ENCODE data around the gene SNX7. TPM values are rescaled to one million over a fixed set of nuclear protein-coding genes. Genes with fewer than 3 reads are reported as not detected.

The SNX7 gene, protein sequence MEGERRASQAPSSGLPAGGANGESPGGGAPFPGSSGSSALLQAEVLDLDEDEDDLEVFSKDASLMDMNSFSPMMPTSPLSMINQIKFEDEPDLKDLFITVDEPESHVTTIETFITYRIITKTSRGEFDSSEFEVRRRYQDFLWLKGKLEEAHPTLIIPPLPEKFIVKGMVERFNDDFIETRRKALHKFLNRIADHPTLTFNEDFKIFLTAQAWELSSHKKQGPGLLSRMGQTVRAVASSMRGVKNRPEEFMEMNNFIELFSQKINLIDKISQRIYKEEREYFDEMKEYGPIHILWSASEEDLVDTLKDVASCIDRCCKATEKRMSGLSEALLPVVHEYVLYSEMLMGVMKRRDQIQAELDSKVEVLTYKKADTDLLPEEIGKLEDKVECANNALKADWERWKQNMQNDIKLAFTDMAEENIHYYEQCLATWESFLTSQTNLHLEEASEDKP
- 0.13 TPM for polyA plus RNA-seq

DNA sequence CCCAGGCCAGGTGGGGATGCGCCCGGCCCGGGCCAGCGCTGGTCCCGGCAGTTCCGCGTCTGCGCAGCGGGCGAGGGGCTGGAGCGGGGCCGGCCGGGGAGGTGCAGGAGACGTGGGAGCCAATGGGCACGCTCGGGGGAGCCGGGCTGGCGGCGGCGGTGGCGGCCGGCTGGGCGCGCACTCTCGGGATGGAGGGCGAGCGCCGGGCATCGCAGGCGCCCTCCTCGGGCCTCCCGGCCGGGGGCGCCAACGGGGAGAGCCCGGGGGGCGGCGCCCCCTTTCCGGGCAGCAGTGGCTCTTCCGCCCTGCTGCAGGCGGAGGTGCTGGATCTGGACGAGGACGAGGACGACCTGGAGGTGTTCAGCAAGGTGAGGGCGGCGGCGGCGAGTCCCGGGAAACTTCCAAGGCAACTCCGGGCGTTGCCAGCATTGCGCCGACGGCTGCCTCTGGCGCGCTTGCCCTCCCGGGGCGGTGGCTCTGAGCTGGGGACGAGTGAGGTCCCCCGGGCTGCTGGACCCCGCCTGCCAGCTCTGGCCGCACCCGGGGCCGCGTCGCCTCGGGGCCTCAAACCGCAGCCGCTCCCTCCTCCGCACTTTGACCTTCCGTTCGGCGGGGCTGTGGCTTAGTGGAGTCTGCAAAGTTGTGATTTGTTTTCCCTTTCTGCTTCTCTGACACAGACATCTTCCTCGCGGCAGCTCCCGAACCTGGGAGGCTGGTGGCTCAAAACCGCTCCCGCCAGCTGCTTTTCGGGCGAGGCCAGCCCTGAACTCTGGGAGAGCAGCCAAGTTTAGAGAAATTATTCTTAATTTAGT is at the start of gene SNX7:
TSS of gene SNX7 (plus strand) at position 178 of the 812 bp plus-strand sequence. CDS start at position 189, 11 bp downstream.
- peak within 1 kb of the TSS; percentile 66 to 89 (median 86) for H3K4me3 Mint-ChIP-seq
- H3K27ac Mint-ChIP-seq: peak within 1 kb of the TSS in 2 of 3 donors; percentile 58 to 72
- H3K27me3 Mint-ChIP-seq: peaks cover 12% of the 10 kb centered on the region
- H3K36me3 Mint-ChIP-seq: no peaks in the 10 kb centered on the region
- no peaks in the 10 kb centered on the region for H3K9me3 Mint-ChIP-seq
- peaks cover 3 to 18% (median 10%) of the 10 kb centered on the region in 3 donors for H3K4me1 Mint-ChIP-seq

GRCh38 chr1:98637316-98637715 is 24.2 kb upstream of the SNX7 start:
- peaks cover 1% of the 10 kb centered on the region for H3K36me3 Mint-ChIP-seq
- no peaks in the 10 kb centered on the region for H3K27me3 Mint-ChIP-seq
- no peak overlapping the region for H3K27ac Mint-ChIP-seq
- no peak overlapping the region for H3K4me3 Mint-ChIP-seq
- no peaks in the 10 kb centered on the region for H3K4me1 Mint-ChIP-seq
- H3K9me3 Mint-ChIP-seq: peaks cover 2 to 15% (median 7%) of the 10 kb centered on the region in 3 donors

DNA sequence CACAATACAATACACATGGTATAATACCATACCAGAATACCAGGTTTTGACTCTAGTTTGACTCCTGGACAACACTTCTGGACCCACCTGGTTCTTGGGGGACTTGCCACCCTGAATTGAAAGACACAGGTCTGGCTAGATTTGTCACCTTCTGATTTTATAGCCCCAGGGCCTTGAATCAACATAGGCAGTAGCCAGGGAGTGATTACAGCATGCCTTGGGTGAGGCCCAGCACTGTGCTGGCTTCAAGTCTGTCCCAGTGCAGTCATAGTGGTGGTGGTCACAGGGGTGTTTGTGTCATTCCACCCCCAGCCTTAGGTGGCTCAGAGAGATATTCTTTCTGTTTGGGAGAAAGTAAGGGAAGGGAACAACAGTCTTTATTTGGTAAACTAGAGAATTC is 23.3 kb upstream of the SNX7 start:
- Mint-ChIP-seq H3K36me3 (peaks cover 1% of the 10 kb centered on the region), H3K27ac (no peak overlapping the region), H3K27me3 (no peaks in the 10 kb centered on the region), H3K9me3 (peaks cover 2 to 19% (median 10%) of the 10 kb centered on the region in 3 donors), H3K4me3 (no peak overlapping the region), H3K4me1 (no peaks in the 10 kb centered on the region)

- Mint-ChIP-seq H3K4me3 (no peak overlapping the region), H3K9me3 (peaks cover under 1 to 23% (median 14%) of the 10 kb centered on the region in 3 donors), H3K4me1 (no peaks in the 10 kb centered on the region), H3K36me3 (peaks cover 1% of the 10 kb centered on the region), H3K27ac (no peak overlapping the region), H3K27me3 (no peaks in the 10 kb centered on the region)
Measured at GRCh38 chr1:98644510-98644909, 17.0 kb upstream of the SNX7 start.

- H3K36me3 Mint-ChIP-seq: no peaks in the 10 kb centered on the region
- H3K4me3 Mint-ChIP-seq: no peak overlapping the region
- H3K9me3 Mint-ChIP-seq: peaks cover 3 to 10% (median 6%) of the 10 kb centered on the region in 3 donors
- H3K27ac Mint-ChIP-seq: no peak overlapping the region
- no peaks in the 10 kb centered on the region for H3K27me3 Mint-ChIP-seq
- no peaks in the 10 kb centered on the region for H3K4me1 Mint-ChIP-seq
Measured at GRCh38 chr1:98651116-98651632, 10.3 kb upstream of the SNX7 start.

DNA sequence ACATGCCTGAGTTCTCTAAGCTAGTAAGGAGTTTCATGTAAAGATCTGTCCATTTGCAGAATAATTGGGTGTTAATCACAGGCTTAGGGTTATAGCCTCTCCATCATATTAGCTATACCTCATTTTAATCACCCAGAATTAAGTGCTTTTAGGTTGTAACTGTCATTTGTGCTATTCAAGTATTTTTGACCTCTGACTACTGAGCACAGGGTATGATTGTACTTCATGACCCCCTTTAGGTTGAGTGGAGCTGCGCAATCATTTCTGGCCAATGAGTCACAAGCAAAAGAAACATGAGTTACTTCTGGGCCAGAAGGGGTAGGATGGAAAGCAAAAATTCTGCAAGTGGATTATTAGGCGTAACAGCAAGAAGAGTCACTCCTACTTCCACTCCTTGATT is 8.4 kb upstream of the SNX7 start:
- Mint-ChIP-seq H3K36me3 (no peaks in the 10 kb centered on the region), H3K9me3 (peaks cover 2 to 10% (median 3%) of the 10 kb centered on the region in 3 donors), H3K4me3 (no peak overlapping the region), H3K27ac (no peak overlapping the region), H3K27me3 (no peaks in the 10 kb centered on the region), H3K4me1 (no peaks in the 10 kb centered on the region)

- Mint-ChIP-seq H3K36me3 (no peaks in the 10 kb centered on the region), H3K4me1 (peaks cover 3 to 18% (median 10%) of the 10 kb centered on the region in 3 donors), H3K27ac (no peak overlapping the region), H3K27me3 (peaks cover 12% of the 10 kb centered on the region), H3K9me3 (no peaks in the 10 kb centered on the region), H3K4me3 (no peak overlapping the region)
Measured at GRCh38 chr1:98659879-98660278, 1.6 kb upstream of the SNX7 start.

DNA sequence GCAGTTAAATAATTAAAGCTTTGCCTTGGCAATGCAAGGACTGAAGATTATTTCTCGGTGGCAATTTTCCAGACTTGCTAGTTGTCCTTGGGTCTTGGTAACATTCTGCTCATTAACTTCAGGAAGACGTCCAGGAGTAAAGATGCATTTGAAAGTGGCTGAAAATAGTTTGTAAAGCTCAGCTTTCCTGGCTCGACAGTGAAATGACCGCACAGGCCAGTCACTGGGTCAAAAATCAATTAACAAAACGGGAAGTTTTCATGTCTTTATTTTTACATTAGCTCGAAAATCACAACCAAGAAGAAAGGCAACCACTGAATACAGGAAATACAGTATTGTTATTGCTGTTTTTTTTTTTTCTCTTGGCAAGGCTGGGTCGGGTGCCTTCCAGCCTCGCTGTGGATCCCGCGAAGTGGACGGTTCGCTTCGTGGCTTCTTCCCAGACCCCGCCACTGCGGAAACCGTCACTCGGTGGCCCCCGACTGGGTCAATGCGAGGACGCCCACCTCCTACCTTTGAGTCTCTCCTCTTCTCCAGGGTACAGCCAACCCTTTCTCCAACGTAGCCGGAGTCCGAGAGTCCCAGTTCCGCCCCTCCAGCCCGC is 479 bp upstream of the SNX7 start:
- H3K4me3 Mint-ChIP-seq: peak overlapping the region in 3 of 4 donors; percentile 25 to 77 (median 58)
- peaks cover 12% of the 10 kb centered on the region for H3K27me3 Mint-ChIP-seq
- H3K9me3 Mint-ChIP-seq: no peaks in the 10 kb centered on the region
- H3K27ac Mint-ChIP-seq: peak overlapping the region in 1 of 3 donors; percentile 72
- H3K4me1 Mint-ChIP-seq: peaks cover 3 to 18% (median 10%) of the 10 kb centered on the region in 3 donors
- no peaks in the 10 kb centered on the region for H3K36me3 Mint-ChIP-seq

DNA sequence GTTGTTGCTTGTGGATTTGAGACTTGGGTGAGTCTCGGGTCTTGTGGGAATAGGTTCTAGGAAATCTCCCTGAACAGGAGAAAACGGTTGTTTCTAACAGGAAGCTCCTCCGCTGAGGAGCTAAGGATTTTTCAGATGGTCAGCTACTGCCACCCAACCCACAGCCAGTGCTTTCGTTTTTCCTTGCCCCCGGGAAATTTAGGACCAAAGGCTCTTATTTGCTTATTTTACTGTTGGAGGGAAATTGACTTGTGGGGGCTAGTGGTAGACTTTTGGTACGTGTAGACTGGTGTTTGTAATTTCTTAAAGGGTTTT is 792 bp downstream of the SNX7 start:
- Mint-ChIP-seq H3K4me1 (peaks cover 3 to 18% (median 10%) of the 10 kb centered on the region in 3 donors), H3K27ac (peak overlapping the region in 1 of 3 donors; percentile 58), H3K36me3 (no peaks in the 10 kb centered on the region), H3K4me3 (peak overlapping the region; percentile 66 to 89 (median 86)), H3K9me3 (no peaks in the 10 kb centered on the region), H3K27me3 (peaks cover 12% of the 10 kb centered on the region)

GRCh38 chr1:98668733-98669132 is 7.2 kb downstream of the SNX7 start:
- H3K4me1 Mint-ChIP-seq: no peaks in the 10 kb centered on the region
- no peaks in the 10 kb centered on the region for H3K9me3 Mint-ChIP-seq
- H3K36me3 Mint-ChIP-seq: peaks cover 4% of the 10 kb centered on the region
- H3K27me3 Mint-ChIP-seq: no peaks in the 10 kb centered on the region
- H3K4me3 Mint-ChIP-seq: no peak overlapping the region
- no peak overlapping the region for H3K27ac Mint-ChIP-seq

- Mint-ChIP-seq H3K36me3 (peaks cover 4% of the 10 kb centered on the region), H3K4me3 (no peak overlapping the region), H3K27ac (no peak overlapping the region), H3K9me3 (no peaks in the 10 kb centered on the region), H3K4me1 (no peaks in the 10 kb centered on the region), H3K27me3 (no peaks in the 10 kb centered on the region)
Measured at GRCh38 chr1:98669355-98670296, 8.1 kb downstream of the SNX7 start.

GRCh38 chr1:98672189-98672588 is 10.7 kb downstream of the SNX7 start:
- Mint-ChIP-seq H3K9me3 (no peaks in the 10 kb centered on the region), H3K4me3 (no peak overlapping the region), H3K4me1 (no peaks in the 10 kb centered on the region), H3K36me3 (peaks cover 4% of the 10 kb centered on the region), H3K27ac (no peak overlapping the region), H3K27me3 (no peaks in the 10 kb centered on the region)

GRCh38 chr1:98674075-98674781 is 12.7 kb downstream of the SNX7 start:
- Mint-ChIP-seq H3K4me3 (no peak overlapping the region), H3K4me1 (no peaks in the 10 kb centered on the region), H3K27me3 (no peaks in the 10 kb centered on the region), H3K27ac (no peak overlapping the region), H3K36me3 (peaks cover 4% of the 10 kb centered on the region), H3K9me3 (no peaks in the 10 kb centered on the region)
